Gastroesophageal sphincter (tissue), 4 donors: Measurements from ENCODE around the gene HBZ. TPM values are rescaled to one million over a fixed set of nuclear protein-coding genes. Genes with fewer than 3 reads are reported as not detected.
"Not testable (repeated sequence)": the region's sequence is repeated elsewhere in the genome, so short reads cannot be mapped to it uniquely, and the experiment has no call there.

ENCODE experiments used
- ATAC-seq: fragments of 150-250 bp; one replicate; pipeline ENCODE4 v1.9.1; 2016; ENCODE audit warnings: mild to moderate bottlenecking, moderate library complexity
- H3K27ac ChIP-seq, 4 donors: fragments of 200-600 bp; sonication (generic) in 3 of 4; 1 replicate in 3 of 4; 2 replicates in 1 of 4; pipeline ENCODE4 v1.5.1; 2016 to 2019
- H3K27me3 ChIP-seq: fragments of 200-600 bp; sonication (generic); one replicate; pipeline ENCODE4 v1.5.1; 2019
- H3K36me3 ChIP-seq, 2 donors: fragments of 200-600 bp; sonication (generic); one replicate each; pipeline ENCODE4 v1.5.1; 2019; ENCODE audit warnings: control low read depth in 1 of 2
- H3K4me1 ChIP-seq, 3 donors: fragments of 200-600 bp; sonication (generic); 1 replicate in 2 of 3; 2 replicates in 1 of 3; pipeline ENCODE4 v1.5.1; 2016 to 2019; ENCODE audit warnings: control low read depth in 2 of 3
- H3K4me3 ChIP-seq, 2 donors: fragments of 200-600 bp; sonication (generic); one replicate each; pipeline ENCODE4 v1.5.1; 2019; ENCODE audit warnings: mild to moderate bottlenecking in 1 of 2, moderate library complexity in 1 of 2
- H3K9me3 ChIP-seq, 3 donors: fragments of 200-600 bp; sonication (generic); one replicate each; pipeline ENCODE4 v1.5.1; 2017 to 2019; ENCODE audit warnings: control low read depth in 2 of 3
- CTCF ChIP-seq, 4 experiments: fragments of 200-600 bp in 2 of 4; fragments of 450-650 bp in 2 of 4; sonication (generic) in 1 of 4; IDR thresholded peaks; one replicate each; pipeline ENCODE4 v1.5.1; 2017 to 2019; ENCODE audit warnings: antibody characterized with exemption in 4 of 4, mild to moderate bottlenecking in 2 of 4, moderate library complexity in 2 of 4
- EP300 ChIP-seq: sonication (generic); formaldehyde crosslinking; IDR thresholded peaks from one replicate; pipeline ENCODE4 v1.6.1; 2017; ENCODE audit warnings: antibody characterized with exemption, mild to moderate bottlenecking
- POLR2A ChIP-seq, 2 donors: fragments of 450-650 bp; IDR thresholded peaks; one replicate each; pipeline ENCODE4 v1.6.1; 2017; ENCODE audit warnings: antibody characterized with exemption in 2 of 2, mild to moderate bottlenecking in 2 of 2, moderate library complexity in 1 of 2
- POLR2AphosphoS5 ChIP-seq: sonication (generic); formaldehyde crosslinking; IDR thresholded peaks from one replicate; pipeline ENCODE4 v1.6.1; 2017; ENCODE audit warnings: antibody characterized with exemption
- WGBS, 2 donors: methylation state at CpG; one replicate each; pipeline ENCODE4 v1.1.5; 2018; ENCODE audit warnings: low coverage in 1 of 2; 5-methylcytosine and 5-hydroxymethylcytosine counted together
- total RNA-seq, 4 donors: library from RNA; depleted of rRNA; stranded (reverse); fragments of >200 nt; gene quantifications; one replicate each; pipeline ENCODE4 v1.1.0, GENCODE V29; 2016

The HBZ gene
- total RNA-seq, 4 donors from 2014 or later: not detected

DNA sequence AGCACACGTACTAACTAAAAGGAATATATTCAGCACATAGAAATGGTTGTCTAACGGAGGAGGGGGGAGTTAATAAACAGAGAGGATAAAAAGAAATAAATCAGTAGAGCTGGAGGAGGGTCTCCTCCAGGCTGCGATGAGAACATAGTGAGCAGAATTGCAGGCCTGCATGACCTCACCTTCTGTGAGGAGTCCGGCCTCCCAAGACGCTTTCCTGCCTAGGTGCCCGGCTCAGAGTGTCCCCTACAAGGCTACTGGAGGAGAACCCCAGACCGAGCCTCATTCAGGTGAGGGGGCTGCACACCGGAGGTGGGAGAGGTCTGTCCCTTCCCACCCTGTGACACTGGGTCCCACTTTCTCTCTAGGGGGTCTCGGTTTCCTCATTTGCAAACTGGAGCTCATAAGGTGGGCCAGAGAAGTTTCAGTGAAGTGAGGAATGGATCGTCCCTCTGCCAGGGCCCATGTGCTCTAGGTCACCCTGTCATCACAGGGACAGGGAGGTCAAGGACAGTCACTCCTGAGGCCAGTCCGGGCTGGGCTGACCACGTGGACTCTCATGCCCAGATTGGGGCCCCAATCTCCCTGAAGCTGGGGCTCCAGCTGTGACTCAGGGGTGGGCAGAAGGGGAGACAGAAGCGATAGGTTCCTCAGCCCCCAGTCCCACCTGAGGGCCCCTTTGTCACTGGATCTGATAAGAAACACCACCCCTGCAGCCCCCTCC, 10.0 kb downstream of the HBZ start:
- ATAC-seq: no peak
- H3K4me1 ChIP-seq: peaks cover 0 to 21% (median 16%) of the 10 kb centered on the region in 3 donors
- no peak overlapping the region for H3K27ac ChIP-seq
- TF ChIP-seq CTCF (IDR thresholded peaks at IDR 0.05): no peak
- no peaks in the 10 kb centered on the region for H3K36me3 ChIP-seq
- no peak overlapping the region for H3K4me3 ChIP-seq
- peaks cover 71% of the 10 kb centered on the region for H3K27me3 ChIP-seq
- no peaks in the 10 kb centered on the region for H3K9me3 ChIP-seq
- 81 to 85% methylated on average over 7 of the region's 13 CpGs for WGBS, 2 donors

DNA sequence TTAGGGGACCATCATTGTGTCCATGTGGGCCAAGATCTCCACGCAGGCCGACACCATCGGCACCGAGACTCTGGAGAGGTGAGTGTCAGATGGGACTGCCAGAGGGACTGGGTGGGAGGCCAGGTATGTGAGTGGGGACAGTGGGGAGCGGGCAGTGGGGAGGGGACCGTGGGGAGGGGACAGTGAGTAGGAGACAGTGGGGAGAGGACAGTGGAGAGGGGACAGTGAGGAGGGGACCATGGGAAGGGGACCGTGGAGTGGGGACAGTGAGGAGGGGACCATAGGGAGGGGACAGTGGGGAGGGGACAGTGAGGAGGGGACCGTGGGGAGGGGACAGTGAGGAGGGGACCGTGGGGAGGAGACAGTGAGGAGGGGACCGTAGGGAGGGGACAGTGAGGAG, 10.7 kb downstream of the HBZ start:
- no CpG with 5 or more reads among the region's 10 CpGs for WGBS, 2 donors
- Histone ChIP-seq H3K4me1 (peaks cover 0 to 21% (median 16%) of the 10 kb centered on the region in 3 donors), H3K27me3 (peaks cover 71% of the 10 kb centered on the region)
- not testable (repeated sequence) for H3K36me3 ChIP-seq, H3K4me3 ChIP-seq, H3K27ac ChIP-seq, H3K9me3 ChIP-seq, ATAC-seq

DNA sequence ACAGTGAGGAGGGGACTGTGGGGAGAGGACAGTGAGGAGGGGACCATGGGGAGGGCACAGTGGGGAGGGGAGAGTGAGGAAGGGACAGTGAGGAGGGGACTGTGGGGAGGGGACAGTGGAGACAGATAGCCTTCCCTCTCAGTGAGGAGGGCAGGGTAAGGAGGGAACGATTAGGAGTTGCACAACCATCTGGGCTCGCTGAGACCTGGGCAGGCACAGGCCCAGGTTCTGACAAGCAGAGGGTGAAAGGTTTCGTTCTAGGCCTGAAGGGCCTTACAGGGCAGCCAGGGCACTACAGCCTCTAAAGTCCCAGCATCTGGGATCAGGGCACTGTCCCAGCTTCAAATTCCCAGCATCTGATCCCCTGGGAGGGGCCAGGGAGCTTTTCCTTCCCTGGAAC, 11.3 kb downstream of the HBZ start:
- not testable (repeated sequence) for ATAC-seq, H3K4me3 ChIP-seq, H3K36me3 ChIP-seq, H3K27ac ChIP-seq, H3K9me3 ChIP-seq
- Histone ChIP-seq H3K27me3 (peaks cover 71% of the 10 kb centered on the region), H3K4me1 (peaks cover 0 to 21% (median 16%) of the 10 kb centered on the region in 3 donors)
- WGBS, 2 donors: 17 to 28% methylated on average over 1 to 2 of the region's 3 CpGs

DNA sequence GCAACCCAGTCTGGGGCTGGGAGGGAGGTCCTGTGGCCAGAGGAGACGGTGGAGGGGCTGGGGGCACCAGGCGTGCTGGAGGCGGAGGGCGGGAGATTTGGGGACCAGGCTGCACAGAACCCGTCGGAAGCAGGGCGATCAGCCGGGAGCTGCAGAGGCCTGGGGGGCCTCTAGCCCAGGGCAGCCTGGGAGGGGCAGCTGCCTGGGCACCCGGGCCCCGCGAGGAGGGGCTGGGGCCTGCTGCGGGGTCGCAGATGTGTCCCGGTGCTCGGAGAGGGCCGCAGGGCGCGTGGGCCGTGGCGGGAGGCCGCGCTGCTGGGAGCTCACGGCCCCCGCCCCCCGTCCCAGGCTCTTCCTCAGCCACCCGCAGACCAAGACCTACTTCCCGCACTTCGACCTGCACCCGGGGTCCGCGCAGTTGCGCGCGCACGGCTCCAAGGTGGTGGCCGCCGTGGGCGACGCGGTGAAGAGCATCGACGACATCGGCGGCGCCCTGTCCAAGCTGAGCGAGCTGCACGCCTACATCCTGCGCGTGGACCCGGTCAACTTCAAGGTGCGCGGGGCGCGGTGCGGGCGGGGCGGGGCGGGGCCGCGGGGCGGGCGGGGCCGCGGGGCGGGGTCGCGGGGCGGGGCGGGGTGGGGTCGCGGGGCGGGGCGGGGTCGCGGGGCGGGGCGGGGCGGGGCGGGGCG, 11.8 kb downstream of the HBZ start:
- WGBS, 2 donors: no CpG with 5 or more reads among the region's 80 CpGs
- Histone ChIP-seq H3K27me3 (peaks cover 74% of the 10 kb centered on the region), H3K4me1 (peaks cover 0 to 21% (median 16%) of the 10 kb centered on the region in 3 donors)
- not testable (repeated sequence) for H3K27ac ChIP-seq, H3K36me3 ChIP-seq, H3K4me3 ChIP-seq, H3K9me3 ChIP-seq
- ATAC-seq: peak; percentile 34

DNA sequence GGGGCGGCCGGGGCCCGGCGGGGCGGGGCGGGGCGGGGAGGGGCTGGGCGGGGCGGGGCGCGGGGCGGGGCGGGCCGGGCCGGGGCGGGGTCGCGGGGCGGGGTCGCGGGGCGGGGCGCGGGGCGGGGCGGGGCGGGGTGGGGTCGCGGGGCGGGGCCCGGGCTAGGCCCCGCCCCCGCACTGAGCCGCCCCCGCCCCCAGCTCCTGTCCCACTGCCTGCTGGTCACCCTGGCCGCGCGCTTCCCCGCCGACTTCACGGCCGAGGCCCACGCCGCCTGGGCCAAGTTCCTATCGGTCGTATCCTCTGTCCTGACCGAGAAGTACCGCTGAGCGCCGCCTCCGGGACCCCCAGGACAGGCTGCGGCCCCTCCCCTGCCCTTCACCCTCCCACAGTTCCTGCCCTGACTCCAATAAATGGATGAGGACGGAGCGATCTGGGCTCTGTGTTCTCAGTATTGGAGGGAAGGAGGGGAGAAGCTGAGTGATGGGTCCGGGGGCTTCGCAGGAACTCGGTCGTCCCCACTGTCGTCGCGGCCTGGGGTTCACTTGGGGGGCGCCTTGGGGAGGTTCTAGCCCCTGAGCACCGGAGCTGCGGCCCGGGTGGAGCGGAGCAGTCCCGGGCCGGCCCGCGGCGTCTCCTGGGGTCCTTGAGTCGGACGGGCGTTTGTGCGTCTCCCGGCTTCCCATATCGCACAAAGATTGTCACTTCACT, 12.5 kb downstream of the HBZ start:
- H3K4me1 ChIP-seq: peaks cover 0 to 21% (median 16%) of the 10 kb centered on the region in 3 donors
- TF ChIP-seq POLR2AphosphoS5 (no peak), CTCF (IDR thresholded peaks at IDR 0.05) (no peak), POLR2A (IDR thresholded peaks at IDR 0.05) (no peak), EP300 (no peak)
- no peaks in the 10 kb centered on the region for H3K9me3 ChIP-seq
- no peaks in the 10 kb centered on the region for H3K36me3 ChIP-seq
- ATAC-seq: no peak
- H3K4me3 ChIP-seq: peak overlapping the region in 1 of 2 donors; percentile 18
- WGBS, 2 donors: 0% methylated on average over 16 of the region's 77 CpGs; no CpG with 5 or more reads in 1 of the 2 donors
- H3K27ac ChIP-seq: no peak overlapping the region
- peaks cover 74% of the 10 kb centered on the region for H3K27me3 ChIP-seq

- Histone ChIP-seq H3K9me3 (no peaks in the 10 kb centered on the region), H3K27ac (no peak within 1 kb of the TSS), H3K4me1 (peaks cover 0 to 21% (median 16%) of the 10 kb centered on the region in 3 donors), H3K4me3 (peak within 1 kb of the TSS in 1 of 2 donors; percentile 18), H3K27me3 (peaks cover 79% of the 10 kb centered on the region), H3K36me3 (no peaks in the 10 kb centered on the region)
- WGBS, 2 donors: no CpG with 5 or more reads among the region's 75 CpGs
- ATAC-seq: no peak
- no peak for TF ChIP-seq POLR2AphosphoS5
- no peak for TF ChIP-seq POLR2A (IDR thresholded peaks at IDR 0.05)
- TF ChIP-seq EP300: no peak
- TF ChIP-seq CTCF (IDR thresholded peaks at IDR 0.05): no peak
Observed at GRCh38 chr16:165539-166374, 13.3 kb downstream of the HBZ start, which contains the start of gene HBM. Gene HBM, plus strand, starts transcription at chr16:165978. Its CDS starts 20 bp downstream, at chr16:165998.
